Left forelimb (tissue), 1 donor: ENCODE measurements around the gene RNF14.

ENCODE experiments used
- DNase-seq: peaks from one replicate; pipeline ENCODE4 v3.0.0-alpha.2; 2018; ENCODE audit warnings: low spot score

The RNF14 gene

DNA sequence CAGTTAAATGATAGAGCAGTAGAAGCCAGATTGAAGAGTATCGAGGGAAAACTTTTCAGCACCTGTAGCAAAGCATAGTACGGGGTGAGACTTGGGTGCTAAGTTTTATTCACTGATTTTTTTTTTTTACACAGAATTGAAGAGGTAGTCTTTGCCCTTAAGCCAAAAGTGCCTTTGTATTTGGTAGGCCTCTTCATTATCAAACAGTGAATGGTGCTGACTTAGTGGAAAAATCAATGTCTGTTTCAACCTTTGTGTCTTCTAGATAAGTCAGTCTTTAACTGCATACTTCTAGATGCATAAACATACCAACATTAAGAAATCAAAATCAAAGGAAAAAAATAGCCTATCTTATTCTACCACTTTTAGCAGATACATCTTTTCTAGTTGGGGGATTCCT lies 13.7 kb downstream of the RNF14 start:
- DNase-seq, result no peak

DNA sequence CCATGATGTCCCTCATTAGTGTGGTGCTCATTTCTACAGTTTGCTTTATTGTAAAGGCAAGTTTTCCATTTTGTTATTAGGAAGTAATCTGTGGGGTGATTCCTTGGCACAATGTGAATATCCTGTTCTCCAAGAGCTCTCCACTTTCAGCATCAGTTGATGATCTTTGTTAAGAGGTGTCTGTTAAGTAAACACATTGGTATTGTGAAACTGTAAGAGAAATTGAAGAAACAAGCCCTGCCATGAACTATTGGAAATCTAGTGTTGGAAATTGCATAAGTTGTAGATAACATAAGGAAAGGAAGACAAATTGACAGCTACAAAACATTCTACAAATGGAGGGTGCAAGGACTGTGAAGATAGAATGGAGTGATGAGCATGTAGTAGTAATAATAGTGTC lies 17.2 kb downstream of the RNF14 start:
- DNase-seq, result no peak

DNA sequence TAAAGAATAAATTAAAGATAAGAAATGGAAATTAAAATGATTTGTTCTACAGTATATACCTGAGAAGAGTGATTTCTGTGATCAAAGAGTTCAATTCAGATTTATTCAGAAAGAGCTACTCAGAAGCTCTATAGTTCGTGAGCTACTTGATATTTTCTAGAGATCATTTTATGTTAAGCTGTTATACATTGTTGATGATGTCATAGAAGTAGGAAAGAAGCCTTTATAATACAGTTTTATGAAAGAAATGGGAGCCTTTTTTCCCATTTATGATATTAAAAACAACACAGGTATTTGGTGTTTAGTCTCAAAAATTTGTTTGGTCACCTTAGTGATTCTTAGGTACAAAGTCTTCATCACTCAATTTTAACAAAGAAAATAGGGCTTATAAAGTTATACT lies 20.8 kb downstream of the RNF14 start:
- no peak for DNase-seq

DNA sequence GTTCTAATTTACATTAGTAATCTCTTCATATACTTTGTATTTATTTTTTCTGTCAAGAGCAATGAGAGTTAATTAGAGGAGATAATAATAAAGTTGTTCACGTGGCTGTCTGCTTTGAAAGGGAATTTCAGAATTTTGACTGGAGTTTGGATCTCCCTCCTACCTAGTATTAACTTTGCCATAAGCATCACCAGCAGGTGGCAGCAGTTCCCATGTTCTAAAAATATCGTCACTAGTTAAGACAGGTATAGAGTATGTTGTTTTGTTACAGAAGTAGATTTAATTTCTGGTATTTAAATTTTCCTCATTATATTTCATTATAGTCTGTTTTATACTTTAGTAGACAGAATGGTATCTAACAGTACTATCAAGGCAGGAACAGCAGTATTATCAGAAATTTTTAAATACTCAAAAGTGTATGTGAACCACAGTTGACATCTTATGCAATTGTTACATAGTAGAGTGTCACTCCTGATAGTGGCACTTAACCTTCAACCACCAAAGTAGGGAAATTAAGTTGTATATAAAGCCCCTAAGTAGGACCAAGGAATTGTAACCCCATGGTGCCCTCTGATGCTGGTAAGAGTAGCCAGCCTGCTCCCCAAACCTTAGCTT lies 23.6 kb downstream of the RNF14 start:
- DNase-seq, result no peak

DNA sequence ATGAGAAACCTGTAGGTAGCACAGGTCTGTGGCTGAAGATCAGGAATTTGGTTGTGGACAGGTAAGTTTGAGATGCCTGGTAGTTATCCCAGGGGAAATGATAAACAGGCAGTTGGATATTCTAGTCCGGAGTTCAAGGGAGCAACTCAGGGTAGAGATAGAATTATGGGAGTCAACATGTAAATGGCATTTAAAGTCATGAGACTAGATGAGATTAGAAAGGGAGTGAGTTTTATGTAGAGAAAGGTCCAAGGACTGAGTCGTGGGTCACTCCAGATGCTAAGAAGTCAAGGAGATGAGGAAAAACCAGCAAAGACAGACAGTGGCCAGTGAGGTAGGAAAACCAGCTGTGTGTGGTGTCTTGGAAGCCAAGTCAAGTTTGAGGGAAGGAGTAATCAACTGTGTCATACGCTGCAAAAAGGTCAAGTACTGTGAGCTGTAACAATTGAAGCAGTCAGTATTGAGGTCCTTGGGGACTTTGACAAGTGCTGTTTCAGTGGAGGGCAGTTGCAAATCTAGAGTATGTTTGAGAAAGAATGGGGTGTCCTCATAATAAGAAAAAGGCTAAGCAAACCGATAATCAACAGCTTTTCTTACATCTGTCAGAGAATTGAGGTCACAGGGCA lies 25.7 kb downstream of the RNF14 start:
- no peak for DNase-seq

DNA sequence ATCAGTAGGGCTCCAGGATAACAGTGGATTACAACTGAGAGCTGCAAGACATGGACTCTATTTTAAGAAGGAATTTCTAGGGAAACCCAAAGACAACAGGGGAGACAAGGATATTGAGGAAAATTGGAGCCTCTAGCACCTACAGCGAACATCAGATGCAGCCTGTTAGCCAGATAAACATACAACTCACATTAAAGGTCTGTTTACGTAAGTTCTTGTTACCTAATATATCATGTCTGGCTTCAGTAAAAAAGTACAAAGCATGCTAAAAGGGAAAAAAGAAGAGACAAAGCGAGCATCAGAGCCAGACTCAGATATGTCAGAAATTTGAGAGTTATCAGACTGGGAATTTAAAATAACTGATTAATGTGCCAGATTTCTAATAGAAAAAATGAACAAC lies 26.8 kb downstream of the RNF14 start:
- no peak for DNase-seq

DNA sequence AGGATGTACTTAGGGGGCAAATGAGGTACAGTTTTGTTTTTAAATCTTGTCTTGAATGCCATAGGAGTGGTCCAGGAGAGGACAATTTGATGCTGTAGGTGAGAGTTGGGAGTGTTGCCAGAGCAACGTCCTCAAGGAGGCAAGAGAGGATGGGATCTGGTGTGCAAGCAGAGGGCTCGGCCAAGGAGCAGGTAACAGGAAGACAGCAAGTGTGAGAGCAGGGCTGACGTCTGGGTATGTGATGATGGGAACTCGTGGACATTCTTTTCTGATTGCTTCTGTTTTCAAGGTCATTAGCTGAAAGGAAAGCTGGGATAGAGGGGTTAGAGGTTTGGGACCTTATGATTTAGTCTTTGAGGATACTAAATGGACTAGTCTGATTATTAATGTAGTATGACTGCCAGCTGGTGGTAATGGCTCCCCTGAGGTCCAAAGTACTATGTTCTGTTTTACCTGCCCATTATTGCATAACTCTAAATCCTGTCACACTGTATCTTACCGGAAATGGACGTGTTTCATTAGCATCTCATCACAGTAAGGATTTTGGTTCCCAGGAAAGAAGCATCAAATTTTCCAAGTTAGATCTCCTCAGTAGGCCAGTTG lies 28.6 kb downstream of the RNF14 start:
- no peak for DNase-seq

DNA sequence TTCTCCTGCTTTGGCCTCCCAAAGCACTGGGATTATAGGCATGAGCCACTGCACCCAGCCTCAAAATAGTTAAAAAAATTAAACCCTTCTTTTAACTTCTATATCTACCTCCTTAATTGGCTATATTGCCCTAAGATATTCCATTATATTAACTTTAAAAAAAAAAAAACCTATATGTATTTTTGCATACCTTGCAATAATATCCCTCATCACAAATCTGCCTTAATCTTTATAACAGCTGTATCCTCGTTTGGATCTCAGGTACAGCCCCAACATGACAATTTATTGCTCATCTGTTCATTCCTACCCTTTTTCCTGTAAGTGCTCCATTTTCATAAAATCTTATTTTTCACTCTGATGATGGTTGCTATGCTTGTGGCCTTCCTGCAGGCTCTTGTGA lies 31.3 kb downstream of the RNF14 start:
- no peak for DNase-seq

DNA sequence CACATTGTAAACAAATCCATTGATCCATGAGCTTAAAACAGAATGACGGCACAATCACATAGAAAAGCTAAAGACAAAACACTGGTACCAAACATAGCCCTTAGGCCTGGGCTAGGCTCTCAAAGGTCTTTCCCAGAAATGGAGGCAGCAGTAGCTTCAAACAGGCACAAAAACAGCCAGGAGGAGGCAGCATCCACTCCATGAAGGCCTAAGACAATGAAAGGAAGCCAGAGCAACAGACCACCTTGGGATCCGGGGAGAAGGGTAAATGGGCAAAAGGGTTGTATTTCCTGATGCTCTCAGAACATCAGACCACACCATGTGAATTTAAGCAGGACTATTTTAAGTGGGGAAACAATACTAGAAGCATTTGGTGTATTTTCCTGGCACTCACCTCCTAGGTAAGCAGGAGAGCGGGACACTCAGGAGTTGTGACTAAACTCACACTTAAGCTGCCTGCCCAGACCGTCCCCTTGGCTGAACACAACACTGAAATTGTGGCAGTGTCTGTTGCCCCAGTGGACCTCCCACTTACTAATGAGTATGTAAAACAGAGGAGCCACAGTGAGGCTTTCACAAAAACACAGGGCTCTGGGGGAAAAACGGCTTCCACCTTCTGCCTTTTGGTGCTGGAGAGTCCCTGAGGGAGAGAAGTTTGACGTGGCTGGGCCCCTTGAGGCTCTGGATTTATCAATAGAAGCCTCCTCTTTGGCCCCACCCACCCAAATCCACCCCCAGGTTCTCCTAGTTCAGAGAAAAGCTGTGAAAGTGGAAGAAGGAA lies 32.0 kb downstream of the RNF14 start:
- no peak for DNase-seq

DNA sequence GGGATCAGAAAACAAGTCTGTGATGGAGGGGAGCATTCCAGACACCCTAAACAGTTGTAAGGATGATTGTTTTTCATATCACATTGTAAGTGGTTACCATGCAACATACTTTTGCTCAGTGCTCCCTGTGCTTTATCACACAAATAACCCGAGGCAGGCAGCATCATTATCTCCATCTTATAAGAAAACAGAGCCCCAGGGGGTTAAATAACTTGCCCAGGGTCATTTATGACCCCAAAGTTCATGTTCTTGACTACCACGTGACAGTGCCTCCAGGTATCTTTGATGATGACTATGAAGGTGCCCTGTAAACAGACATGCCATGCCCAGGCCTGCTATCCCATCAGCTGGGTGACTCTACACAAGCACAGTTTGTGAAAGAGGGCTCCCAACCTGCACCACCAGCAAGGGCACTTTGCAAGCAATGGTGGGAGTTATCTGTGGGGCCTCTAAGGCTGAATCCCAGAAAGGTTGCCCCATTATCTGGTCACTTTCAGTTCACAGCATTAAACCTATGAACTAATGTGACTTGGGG lies 34.4 kb downstream of the RNF14 start:
- no peak for DNase-seq

DNA sequence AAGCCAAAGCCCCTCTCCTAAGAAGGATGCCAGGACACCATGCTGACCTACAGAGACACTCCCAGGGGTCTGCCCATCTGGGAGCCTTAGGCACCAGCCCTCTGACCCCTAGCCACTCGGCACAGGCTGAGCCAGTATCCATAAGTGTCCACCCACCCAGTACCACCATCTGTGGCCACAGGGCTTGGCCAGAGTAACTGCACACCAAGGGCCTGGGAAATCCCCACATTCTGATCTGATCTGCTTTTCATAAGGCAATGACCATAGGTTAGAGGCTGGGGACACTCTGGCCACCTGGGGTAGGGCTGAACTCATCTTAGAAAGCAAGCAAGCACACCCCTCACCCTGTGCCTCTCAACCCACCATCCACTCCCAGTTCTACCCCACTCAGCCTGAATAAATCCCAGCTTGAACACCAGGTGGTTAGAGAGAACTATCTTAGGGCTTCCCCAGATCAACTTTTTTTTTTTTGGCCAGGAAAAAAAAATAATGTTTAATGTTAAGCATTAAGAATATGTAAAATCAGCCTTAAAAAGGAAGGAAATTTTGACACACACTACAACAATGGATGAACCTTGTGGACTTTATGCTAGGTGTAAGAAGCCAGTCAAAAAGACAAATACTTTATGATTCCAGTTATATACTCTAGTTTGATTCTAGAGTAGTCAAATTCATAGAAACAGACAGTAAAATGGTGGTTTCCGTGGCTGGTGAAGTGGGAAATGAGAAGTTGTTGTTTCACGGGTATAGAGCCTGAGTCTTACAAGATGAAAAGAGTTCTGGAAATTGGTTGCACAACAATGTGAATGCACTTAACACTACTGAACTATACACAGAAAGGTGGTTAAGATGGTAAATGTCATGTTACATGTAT lies 37.7 kb downstream of the RNF14 start:
- no peak for DNase-seq

DNA sequence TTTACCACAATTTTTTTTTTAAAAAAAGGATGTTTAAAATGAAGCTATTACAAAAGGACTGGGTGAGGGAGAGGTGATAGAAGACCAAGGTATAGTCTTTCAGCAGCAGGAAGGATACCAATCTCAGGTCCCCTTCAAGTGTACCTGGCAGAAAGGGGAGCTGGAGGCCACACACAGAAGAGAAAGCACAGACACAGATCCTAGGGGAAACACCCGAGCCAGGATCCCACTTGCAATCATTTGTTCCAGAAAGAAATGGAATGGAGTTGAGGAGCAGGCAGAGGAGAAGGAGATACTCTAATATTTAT lies 38.3 kb downstream of the RNF14 start:
- no peak for DNase-seq

DNA sequence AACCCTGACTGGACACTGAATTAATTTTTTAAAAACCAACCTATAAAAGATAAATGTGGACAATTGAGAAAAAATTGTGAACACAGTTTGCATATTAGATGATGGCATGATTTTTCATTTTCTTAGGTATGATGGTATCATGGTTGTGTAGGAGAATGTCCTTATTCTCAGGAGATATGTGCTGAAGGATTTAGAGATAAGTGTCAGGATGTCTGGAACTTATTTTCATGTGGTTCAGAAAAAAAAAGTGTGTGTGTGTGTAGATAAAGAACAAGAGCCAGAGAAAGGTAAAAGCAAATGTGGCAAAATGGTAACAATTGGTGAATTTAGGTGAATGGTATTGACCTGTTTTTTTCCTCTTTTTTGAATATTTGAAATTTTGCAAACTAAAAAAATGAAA lies 39.9 kb downstream of the RNF14 start:
- no peak for DNase-seq

DNA sequence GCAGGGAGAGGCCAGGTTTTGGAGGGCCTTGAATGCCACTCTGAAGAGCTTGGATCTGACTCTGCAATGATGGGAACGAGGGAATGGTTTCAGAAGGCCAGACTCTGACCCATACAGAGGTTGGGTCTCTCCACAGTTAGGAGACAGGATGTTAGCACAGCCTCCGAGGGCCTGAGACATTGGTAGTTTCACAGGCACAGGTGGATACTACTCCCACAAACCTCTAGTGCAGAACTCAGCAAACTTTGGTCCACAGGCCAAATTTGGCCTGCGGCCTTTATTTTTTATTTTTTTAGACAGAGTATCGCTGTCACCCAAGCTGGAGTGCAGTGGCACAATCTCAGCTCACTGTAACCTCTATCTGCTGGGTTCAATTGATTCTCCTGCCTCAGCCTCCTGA lies 41.0 kb downstream of the RNF14 start:
- DNase-seq, result no peak

DNA sequence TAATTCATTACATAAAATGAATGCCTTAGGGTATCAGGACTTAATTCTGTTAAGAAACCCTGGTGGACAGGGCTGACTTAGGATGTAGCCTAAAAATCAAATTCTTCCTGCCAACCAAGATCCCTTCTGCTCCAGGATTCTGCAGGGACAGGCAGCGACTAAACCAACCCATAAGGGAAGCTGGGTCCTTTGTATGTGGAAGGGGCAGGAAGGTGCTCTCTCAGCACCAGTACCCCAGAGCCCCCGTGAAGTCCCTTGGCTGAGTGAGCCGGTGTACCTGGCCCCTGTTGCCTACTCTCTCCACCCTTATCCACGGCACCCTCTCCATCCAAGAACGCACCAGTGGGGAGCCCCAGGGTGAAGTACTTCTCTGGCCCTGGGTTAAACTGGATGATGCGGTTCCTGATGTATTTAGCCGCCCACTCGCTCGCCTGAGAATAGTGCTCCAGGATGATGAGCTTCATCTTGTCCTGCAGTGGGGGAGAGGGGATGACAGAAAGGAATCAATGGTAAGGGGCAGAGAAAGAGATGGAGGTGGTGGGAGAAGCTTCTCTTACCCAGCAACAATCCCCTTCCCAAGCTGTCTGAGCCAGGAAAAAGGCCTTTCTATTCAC lies 42.8 kb downstream of the RNF14 start:
- DNase-seq, result no peak

DNA sequence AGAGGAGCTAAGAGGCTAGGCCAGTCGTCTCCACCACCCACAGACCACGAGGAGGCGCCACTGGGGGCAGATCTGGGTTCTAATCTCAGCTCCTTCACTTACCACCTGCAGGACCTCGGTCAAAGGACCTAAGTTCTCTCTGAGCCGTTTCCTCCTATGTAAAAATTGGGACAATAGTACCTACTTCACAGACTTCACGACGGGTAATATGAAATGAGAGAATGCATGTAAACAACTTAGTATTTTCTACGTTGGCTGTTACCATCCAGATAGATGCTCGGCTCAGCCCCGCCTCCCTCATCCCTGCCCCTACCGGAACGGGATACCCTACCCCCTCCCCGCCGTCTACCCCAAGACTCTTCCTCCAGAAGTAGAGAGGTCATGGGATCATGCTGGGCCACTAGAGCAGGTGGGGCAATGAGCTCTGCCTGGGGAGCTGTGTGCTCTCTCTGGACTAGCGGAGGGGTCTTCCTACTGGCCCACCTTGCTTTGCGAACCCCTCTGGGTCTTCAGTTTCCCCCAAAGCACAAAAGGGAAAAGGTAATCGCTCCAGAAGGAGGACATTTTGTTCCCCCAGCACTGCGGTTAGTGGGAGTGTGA lies 43.4 kb downstream of the RNF14 start:
- DNase-seq, result no peak

DNA sequence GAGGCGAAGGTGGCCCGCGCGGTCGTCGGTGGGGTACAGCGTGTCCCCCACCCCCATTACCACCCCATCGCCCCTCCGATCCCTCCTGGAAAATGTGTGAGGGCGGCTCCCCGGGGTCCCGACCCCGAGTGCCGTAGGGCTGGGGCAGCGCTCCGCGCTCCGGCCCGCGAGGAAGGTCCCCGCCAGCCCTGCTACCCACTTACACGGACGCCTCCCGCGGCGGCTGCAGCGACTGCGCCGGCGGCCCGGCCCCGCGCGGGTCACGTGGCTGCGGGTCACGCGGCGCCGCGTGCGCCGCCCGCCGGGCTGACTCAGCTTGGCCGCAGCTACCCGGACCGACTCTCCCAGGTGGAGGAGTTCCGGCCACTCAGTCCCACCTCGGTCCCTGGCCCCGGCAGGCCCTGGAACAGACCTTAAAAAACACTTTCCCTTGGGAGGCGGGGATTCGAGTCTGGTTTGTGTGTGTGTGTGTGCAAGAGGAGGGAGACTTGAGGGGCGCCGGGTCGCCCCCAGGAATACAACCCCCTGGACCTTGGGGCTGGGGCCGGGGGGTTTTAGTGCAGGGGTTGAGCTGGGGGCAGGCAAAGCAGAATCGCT lies 44.0 kb downstream of the RNF14 start, which contains the start of gene GNPDA1:
Gene GNPDA1, minus strand, starts transcription at position 236 of the 597 bp plus-strand sequence. CDS start 992 bp downstream, outside the sequence.
- DNase-seq, result peak; percentile 84

DNA sequence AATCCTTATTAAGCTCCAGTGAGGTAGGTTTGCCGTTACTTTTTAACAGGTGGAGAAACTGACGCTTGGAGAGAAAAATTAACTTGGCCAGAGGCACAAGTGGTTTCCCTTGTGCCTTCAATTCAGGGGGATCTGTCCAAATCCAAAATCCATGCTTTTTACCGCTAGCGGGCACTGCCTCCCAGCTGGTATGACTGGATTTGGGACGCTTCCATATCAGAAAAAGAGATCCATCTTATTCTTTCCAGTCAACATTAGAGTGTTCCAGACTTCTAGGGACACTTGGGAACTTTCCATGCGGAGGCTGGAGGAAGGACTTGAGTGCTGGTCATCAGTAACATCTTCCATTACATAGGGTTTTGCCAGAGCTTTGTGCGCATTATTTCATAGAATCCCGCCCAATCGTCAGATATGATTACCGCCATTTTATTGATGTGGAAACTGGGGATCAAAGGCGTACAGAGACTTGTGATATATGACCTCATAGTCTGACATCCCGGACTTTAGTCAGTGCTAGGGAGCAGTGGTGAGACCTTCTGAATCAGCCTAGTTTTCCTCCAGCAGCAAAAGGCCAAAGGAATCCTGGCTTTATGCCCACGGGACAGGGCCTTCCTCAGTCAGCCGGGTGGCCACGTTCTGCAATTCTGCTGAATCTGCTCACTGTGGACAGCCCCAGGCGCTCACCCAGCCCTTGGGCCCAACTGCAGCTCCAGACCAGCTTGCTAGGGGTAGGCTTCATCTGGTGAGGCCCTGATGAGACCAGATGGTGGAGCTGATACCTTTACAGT lies 45.0 kb downstream of the RNF14 start:
- no peak for DNase-seq

DNA sequence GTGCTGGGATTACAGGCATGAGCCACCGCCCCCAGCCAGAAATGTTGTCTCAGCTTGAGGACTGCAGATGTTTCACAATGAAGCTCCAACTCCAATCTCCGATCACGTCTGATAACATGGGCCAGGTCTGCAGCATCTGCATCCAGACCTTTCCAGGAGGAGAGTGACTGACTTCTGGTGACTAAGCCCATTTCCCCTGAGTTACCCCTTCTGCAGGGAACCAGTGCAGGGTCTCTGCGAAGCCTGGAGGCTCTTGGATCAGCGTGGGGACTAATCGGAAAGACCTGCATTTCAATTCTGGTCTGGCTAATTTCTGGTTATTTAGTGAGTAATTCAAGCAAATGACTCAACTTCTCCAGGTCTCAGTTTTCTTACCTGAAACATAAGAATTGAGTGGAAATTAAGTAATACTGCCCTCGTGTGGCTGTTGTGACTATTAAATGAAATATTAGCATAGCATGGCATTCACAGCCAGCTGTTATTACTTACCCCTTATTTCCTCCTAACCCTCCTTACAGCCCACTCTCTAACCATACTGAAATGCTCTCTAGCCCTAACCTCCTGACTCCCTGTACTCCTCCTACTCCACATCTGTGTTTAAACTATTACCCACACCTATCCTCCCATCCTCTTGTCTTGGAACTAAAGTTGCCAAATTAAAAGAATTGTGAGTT lies 46.1 kb downstream of the RNF14 start:
- no peak for DNase-seq
